GM12872 (cell line): ENCODE results near the gene VWA8.

Experiments used
- CTCF ChIP-seq: IDR thresholded peaks from 3 replicates; pipeline ENCODE4 v1.5.1; 2011; ENCODE audit warnings: low read depth, mild to moderate bottlenecking, low read length, moderate library complexity; ENCODE audit not compliant: insufficient read depth

The VWA8 gene

GRCh38 chr13:41713405-41713804, 247.5 kb downstream of the VWA8 start:
- no peak for TF ChIP-seq CTCF

- TF ChIP-seq CTCF: no peak
These were observed 250.1 kb downstream of the VWA8 start for GRCh38 chr13:41710771-41711170.

- TF ChIP-seq CTCF: no peak
These were observed 251.4 kb downstream of the VWA8 start for GRCh38 chr13:41709511-41709910.

GRCh38 chr13:41708713-41709112, 252.2 kb downstream of the VWA8 start:
- no peak for TF ChIP-seq CTCF

- TF ChIP-seq CTCF: no peak
These were observed 253.6 kb downstream of the VWA8 start for GRCh38 chr13:41707194-41707821.

GRCh38 chr13:41706152-41706551, 254.8 kb downstream of the VWA8 start:
- TF ChIP-seq CTCF: no peak

GRCh38 chr13:41702540-41702939, 258.4 kb downstream of the VWA8 start:
- TF ChIP-seq CTCF: no peak
